Measurements from ENCODE around the gene ECSIT.

DNA sequence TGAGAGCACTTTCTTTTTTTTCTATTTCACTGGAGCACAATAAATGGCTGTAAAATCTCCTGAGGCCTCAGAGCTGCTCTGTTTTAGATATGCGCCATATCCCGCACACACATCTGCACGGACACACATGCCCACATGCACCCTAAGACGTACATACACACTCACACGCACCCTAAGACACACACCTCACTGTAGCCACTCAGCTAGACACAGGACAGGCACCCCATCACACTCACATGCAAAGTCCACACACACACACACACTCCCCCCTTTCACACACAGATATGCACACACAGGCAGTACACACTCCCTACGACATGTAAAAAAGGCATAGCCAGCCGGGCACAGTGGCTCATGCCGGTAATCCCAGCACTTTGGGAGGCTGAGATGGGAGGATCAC is 21.3 kb upstream of the ECSIT start:
- TF ChIP-seq POLR2A (IDR thresholded peaks at IDR 0.05; ENCODE audit: low read length) (no peak), GATA1 (IDR thresholded peaks at IDR 0.05; ENCODE audit: low read depth, low read length) (no peak)

All from erythroblast (primary cell).